Measurements from ENCODE around the gene RAB28. TPM values are rescaled to one million over a fixed set of nuclear protein-coding genes. Genes with fewer than 3 reads are reported as not detected.
"Not testable (repeated sequence)": the region's sequence is repeated elsewhere in the genome, so short reads cannot be mapped to it uniquely, and the experiment has no call there.

RAB28 gene
- total RNA-seq, 1 donor from 2014 or later = 18.8 TPM

DNA sequence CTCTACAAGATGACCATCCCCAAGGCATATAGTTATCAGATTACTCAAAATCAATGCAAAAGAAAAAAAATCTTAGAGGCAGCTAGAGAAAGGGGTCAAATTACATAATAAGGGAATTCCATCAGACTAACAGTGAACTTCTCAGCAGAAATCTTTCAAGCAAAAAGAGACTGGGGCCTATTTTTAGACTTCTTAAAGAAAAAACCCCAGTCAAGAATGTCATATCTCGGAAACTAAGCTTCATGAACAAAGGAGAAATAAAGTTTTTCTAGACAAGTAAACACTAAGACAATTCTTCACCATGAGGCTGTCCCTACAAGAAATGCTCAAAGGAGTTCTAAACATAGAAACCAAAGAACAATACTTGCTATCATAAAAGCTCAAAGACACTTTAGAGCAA is 51.7 kb downstream of the RAB28 start:
- Histone ChIP-seq H3K4me3 (ENCODE audit: low read length in 3 of 3) (no peak overlapping the region), H3K27ac (ENCODE audit: low read depth, low read length) (no peak overlapping the region), H3K9ac (ENCODE audit: low read depth in 1 of 3, low read length in 3 of 3) (no peak overlapping the region), H3K36me3 (ENCODE audit: control insufficient read depth in 3 of 3, insufficient read depth in 3 of 3, low read length in 3 of 3) (no peaks in the 10 kb centered on the region), H3K9me3 (ENCODE audit: control insufficient read depth in 3 of 3, low read length in 3 of 3) (no peaks in the 10 kb centered on the region), H3K27me3 (ENCODE audit: control insufficient read depth in 3 of 3, insufficient read depth in 3 of 3, low read length in 3 of 3) (no peaks in the 10 kb centered on the region), H3K4me1 (ENCODE audit: control insufficient read depth in 3 of 3, insufficient read depth in 3 of 3, low read length in 3 of 3) (no peaks in the 10 kb centered on the region)

DNA sequence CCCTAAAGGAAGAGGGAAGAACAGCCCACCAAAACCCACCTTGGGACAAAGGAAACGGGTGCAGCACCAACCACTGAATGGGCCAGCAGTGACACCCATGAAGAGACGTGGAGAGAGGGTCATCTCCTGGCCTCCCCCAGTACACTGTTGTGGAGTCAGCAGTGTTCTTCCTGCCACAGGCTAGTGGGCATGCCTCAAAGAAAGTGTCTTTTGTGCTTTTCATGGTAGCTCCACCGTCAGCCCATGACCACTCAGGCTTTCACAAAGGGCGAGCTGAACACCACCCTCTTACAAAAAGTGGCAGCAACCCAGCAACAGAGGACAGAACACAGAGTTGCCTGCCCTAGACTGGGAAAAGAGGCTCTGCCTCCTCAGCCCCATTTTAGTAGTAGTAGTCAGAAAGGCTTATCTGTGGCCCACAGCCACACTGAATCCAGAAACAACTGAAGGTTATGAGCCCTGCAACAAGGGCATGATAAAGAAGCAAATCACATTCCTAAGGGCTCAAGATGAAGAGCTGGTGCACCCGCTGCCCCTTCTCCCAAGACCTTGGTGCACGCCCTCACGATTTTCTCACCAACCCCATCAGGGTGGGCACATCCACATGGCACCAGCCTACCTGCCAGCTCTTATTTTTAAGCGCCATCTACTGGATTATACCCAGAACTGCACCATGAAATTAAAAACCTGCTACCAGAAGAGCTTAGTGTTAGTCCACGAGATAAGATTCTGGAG is 53.1 kb downstream of the RAB28 start:
- Histone ChIP-seq H3K27ac (ENCODE audit: low read depth, low read length) (no peak overlapping the region), H3K9me3 (ENCODE audit: control insufficient read depth in 3 of 3, low read length in 3 of 3) (no peaks in the 10 kb centered on the region), H3K9ac (ENCODE audit: low read depth in 1 of 3, low read length in 3 of 3) (no peak overlapping the region), H3K4me3 (ENCODE audit: low read length in 3 of 3) (no peak overlapping the region), H3K36me3 (ENCODE audit: control insufficient read depth in 3 of 3, insufficient read depth in 3 of 3, low read length in 3 of 3) (no peaks in the 10 kb centered on the region), H3K4me1 (ENCODE audit: control insufficient read depth in 3 of 3, insufficient read depth in 3 of 3, low read length in 3 of 3) (no peaks in the 10 kb centered on the region), H3K27me3 (ENCODE audit: control insufficient read depth in 3 of 3, insufficient read depth in 3 of 3, low read length in 3 of 3) (no peaks in the 10 kb centered on the region)

DNA sequence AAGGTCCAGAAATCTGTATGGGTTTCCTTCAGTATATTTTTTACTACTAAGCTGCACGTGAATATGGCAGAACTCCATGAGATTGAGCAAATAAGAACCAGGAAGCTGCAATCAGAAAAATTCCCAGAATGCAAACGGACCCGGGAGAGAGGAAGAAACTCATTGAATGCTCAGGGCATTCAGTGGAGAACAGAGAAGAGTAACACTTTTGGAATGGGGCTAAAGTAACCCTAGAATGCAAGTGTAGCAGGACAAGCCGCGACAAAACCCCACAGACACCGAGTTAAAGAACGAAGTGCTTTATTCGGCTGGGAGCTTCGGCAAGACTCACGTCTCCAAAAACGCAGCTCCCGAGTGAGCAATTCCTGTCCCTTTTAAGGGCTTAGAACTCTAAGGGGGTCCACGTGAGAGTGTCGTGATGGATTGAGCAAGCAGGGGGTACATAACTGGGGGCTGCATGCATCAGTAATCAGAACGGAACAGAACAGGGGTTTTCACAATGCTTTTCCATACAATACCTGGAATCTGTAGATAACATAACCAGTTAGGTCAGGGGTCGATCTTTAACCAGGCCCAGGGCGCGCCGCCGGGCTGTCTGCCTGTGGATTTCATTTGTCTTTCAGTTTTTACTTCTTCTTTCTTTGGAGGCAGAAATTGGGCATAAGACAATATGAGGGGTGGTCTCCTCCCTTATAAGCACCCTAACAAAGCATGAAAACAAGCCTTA is 56.4 kb downstream of the RAB28 start:
- Histone ChIP-seq H3K9me3 (ENCODE audit: control insufficient read depth in 3 of 3, low read length in 3 of 3) (no peaks in the 10 kb centered on the region), H3K27ac (ENCODE audit: low read depth, low read length) (no peak overlapping the region), H3K4me1 (ENCODE audit: control insufficient read depth in 3 of 3, insufficient read depth in 3 of 3, low read length in 3 of 3) (no peaks in the 10 kb centered on the region), H3K36me3 (ENCODE audit: control insufficient read depth in 3 of 3, insufficient read depth in 3 of 3, low read length in 3 of 3) (peaks cover 0 to 3% (median 0%) of the 10 kb centered on the region in 3 donors), H3K4me3 (ENCODE audit: low read length in 3 of 3) (no peak overlapping the region), H3K27me3 (ENCODE audit: control insufficient read depth in 3 of 3, insufficient read depth in 3 of 3, low read length in 3 of 3) (no peaks in the 10 kb centered on the region), H3K9ac (ENCODE audit: low read depth in 1 of 3, low read length in 3 of 3) (no peak overlapping the region)

DNA sequence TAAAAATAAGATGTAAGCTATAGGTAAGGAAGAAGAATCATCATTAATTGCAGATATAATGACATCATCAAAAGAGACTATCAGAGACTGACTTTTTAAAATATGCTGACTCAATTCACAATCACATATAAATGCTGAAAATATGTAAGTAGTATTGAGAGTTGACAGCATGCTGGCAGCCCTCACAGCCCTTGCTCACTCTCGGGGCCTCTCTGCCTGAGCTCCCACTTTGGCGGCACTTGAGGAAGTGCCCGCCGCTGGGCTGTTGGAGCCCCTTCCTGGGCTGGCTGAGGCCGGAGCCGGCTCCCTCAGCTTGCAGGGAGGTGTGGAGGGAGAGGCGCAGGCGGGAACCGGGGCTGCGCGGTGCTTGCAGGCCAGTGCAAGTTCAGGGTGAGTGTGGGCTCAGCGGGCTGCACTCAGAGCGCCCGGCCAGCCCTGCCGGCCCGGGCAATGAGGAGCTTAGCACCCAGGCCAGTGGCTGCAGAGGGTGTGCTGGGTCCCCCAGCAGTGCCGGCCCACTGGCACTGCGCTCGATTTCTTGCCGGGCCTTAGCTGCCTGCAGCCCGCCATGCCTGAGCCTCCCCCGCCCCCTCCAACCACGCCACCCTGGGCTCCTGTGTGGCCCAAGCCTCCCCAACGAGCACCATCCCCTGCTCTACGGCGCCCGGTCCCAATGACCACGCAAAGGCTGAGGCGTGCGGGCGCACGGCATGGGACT is 68.9 kb downstream of the RAB28 start:
- no peaks in the 10 kb centered on the region for H3K27me3 ChIP-seq (ENCODE audit: control insufficient read depth in 3 of 3, insufficient read depth in 3 of 3, low read length in 3 of 3)

DNA sequence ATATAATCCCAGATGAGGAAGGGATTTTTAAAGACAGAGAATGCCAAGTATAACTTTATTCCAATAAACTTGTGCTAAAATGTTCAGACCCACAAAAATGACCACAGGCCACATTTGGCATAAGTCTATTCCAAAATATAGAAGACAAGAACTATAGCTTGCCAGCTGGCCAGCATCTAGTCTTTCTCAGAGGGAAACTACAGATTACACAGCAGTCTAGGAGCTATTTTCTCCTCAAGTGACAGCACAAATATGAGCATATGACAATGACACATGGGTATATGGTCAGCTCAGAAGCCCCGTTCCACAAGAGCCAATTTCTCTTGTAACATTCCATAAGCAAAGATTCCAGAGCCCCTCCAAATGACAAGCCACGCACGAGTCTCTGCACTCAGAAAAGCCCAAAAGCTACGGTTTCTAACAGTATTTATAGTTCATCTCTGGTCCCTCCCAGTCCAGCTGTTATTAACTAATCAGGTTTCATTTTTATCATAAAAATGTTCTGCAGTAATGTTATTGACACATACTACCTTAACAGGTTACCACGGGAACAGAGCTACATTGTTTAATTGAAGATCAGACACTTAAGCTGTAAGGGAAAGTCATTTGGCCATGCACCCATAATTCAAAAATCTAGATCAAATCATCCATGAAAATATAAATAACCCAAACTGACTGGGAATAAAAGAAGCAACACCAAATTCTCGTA is 70.3 kb downstream of the RAB28 start:
- H3K36me3 ChIP-seq (ENCODE audit: control insufficient read depth in 3 of 3, insufficient read depth in 3 of 3, low read length in 3 of 3) = peaks cover 0 to 2% (median 0%) of the 10 kb centered on the region in 3 donors
- no peak overlapping the region for H3K4me3 ChIP-seq (ENCODE audit: low read length in 3 of 3)
- H3K27me3 ChIP-seq (ENCODE audit: control insufficient read depth in 3 of 3, insufficient read depth in 3 of 3, low read length in 3 of 3) = no peaks in the 10 kb centered on the region
- H3K9me3 ChIP-seq (ENCODE audit: control insufficient read depth in 3 of 3, low read length in 3 of 3) = no peaks in the 10 kb centered on the region
- no peak overlapping the region for H3K27ac ChIP-seq (ENCODE audit: low read depth, low read length)
- peaks cover 4 to 5% (median 5%) of the 10 kb centered on the region in 3 donors for H3K4me1 ChIP-seq (ENCODE audit: control insufficient read depth in 3 of 3, insufficient read depth in 3 of 3, low read length in 3 of 3)
- peak overlapping the region in 1 of 3 donors; percentile 25 for H3K9ac ChIP-seq (ENCODE audit: low read depth in 1 of 3, low read length in 3 of 3)

More for the DNA sequence above, 68.9 kb downstream of the RAB28 start:
- H3K9me3 ChIP-seq (ENCODE audit: control insufficient read depth in 3 of 3, low read length in 3 of 3) = no peaks in the 10 kb centered on the region
- no peak overlapping the region for H3K4me3 ChIP-seq (ENCODE audit: low read length in 3 of 3)
- H3K36me3 ChIP-seq (ENCODE audit: control insufficient read depth in 3 of 3, insufficient read depth in 3 of 3, low read length in 3 of 3) = no peaks in the 10 kb centered on the region
- H3K9ac ChIP-seq (ENCODE audit: low read depth in 1 of 3, low read length in 3 of 3) = no peak overlapping the region
- no peak overlapping the region for H3K27ac ChIP-seq (ENCODE audit: low read depth, low read length)
- H3K4me1 ChIP-seq (ENCODE audit: control insufficient read depth in 3 of 3, insufficient read depth in 3 of 3, low read length in 3 of 3) = peaks cover 4 to 5% (median 5%) of the 10 kb centered on the region in 3 donors

DNA sequence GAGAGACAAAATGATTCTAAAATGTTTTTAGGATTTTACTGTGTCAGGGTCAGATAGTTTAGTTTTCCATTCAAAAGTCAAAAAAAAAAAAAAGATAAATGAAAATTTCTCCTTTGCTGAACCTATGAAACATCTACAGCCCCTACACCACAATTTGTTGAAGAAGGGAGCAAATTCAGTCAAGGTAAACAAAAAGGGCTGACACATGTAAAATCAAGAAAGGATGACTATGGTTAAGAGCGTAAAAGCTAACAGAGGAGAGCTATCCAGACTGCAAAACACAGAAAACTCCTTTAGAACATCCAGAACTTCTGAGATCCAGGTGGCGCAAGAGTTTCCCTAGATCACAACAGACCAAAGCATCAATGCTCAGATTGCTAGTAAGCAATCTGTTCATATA is 72.2 kb downstream of the RAB28 start:
- H3K27ac ChIP-seq (ENCODE audit: low read depth, low read length) = no peak overlapping the region

DNA sequence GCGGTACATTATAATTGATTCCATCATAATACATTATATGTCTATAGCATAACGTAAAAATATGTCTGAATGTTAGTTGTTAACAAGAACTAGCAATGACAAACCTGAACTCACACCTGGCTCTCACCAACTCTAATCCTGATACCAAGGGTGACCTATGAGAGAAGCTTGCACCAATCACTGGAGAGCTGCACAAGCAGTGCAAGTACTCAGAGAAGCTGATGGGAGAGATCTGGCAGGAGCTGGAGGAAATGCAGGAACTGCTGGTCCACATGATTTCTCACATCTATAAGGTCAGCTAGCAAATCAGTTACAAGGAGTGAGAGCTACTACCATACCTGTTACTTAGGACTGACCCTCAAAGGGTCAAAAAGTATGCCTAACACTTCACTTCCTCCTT is 74.8 kb downstream of the RAB28 start:
- H3K4me3 ChIP-seq (ENCODE audit: low read length in 3 of 3) = no peak overlapping the region
- no peak overlapping the region for H3K9ac ChIP-seq (ENCODE audit: low read depth in 1 of 3, low read length in 3 of 3)
- peaks cover 0 to 2% (median 0%) of the 10 kb centered on the region in 3 donors for H3K36me3 ChIP-seq (ENCODE audit: control insufficient read depth in 3 of 3, insufficient read depth in 3 of 3, low read length in 3 of 3)
- peaks cover 4 to 5% (median 5%) of the 10 kb centered on the region in 3 donors for H3K4me1 ChIP-seq (ENCODE audit: control insufficient read depth in 3 of 3, insufficient read depth in 3 of 3, low read length in 3 of 3)
- H3K9me3 ChIP-seq (ENCODE audit: control insufficient read depth in 3 of 3, low read length in 3 of 3) = no peaks in the 10 kb centered on the region
- no peak overlapping the region for H3K27ac ChIP-seq (ENCODE audit: low read depth, low read length)
- no peaks in the 10 kb centered on the region for H3K27me3 ChIP-seq (ENCODE audit: control insufficient read depth in 3 of 3, insufficient read depth in 3 of 3, low read length in 3 of 3)

More for the DNA sequence above, 72.2 kb downstream of the RAB28 start:
- Histone ChIP-seq H3K9me3 (ENCODE audit: control insufficient read depth in 3 of 3, low read length in 3 of 3) (no peaks in the 10 kb centered on the region), H3K36me3 (ENCODE audit: control insufficient read depth in 3 of 3, insufficient read depth in 3 of 3, low read length in 3 of 3) (peaks cover 0 to 2% (median 0%) of the 10 kb centered on the region in 3 donors), H3K4me1 (ENCODE audit: control insufficient read depth in 3 of 3, insufficient read depth in 3 of 3, low read length in 3 of 3) (peaks cover 4 to 5% (median 5%) of the 10 kb centered on the region in 3 donors), H3K4me3 (ENCODE audit: low read length in 3 of 3) (no peak overlapping the region), H3K27me3 (ENCODE audit: control insufficient read depth in 3 of 3, insufficient read depth in 3 of 3, low read length in 3 of 3) (no peaks in the 10 kb centered on the region), H3K9ac (ENCODE audit: low read depth in 1 of 3, low read length in 3 of 3) (no peak overlapping the region)

DNA sequence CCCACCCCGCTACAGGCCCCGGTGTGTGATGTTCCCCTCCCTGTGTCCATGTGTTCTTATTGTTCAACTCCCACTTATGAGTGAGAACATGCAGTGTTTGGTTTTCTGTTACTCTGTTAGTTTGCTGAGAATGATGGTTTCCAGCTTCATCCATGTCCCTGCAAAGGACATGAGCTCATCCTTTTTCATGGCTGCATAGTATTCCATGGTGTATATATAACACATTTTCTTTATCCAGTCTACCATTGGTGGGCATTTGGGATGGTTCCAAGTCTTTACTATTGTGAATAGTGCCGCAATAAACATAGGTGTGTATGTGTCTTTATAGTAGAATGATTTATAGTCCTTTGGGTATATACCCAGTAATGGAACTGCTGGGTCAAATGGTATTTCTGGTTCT is 78.0 kb downstream of the RAB28 start:
- H3K4me3 ChIP-seq (ENCODE audit: low read length in 3 of 3); H3K9ac ChIP-seq (ENCODE audit: low read depth in 1 of 3, low read length in 3 of 3); H3K9me3 ChIP-seq (ENCODE audit: control insufficient read depth in 3 of 3, low read length in 3 of 3); H3K36me3 ChIP-seq (ENCODE audit: control insufficient read depth in 3 of 3, insufficient read depth in 3 of 3, low read length in 3 of 3); H3K4me1 ChIP-seq (ENCODE audit: control insufficient read depth in 3 of 3, insufficient read depth in 3 of 3, low read length in 3 of 3); H3K27ac ChIP-seq (ENCODE audit: low read depth, low read length); H3K27me3 ChIP-seq (ENCODE audit: control insufficient read depth in 3 of 3, insufficient read depth in 3 of 3, low read length in 3 of 3): not testable (repeated sequence)

DNA sequence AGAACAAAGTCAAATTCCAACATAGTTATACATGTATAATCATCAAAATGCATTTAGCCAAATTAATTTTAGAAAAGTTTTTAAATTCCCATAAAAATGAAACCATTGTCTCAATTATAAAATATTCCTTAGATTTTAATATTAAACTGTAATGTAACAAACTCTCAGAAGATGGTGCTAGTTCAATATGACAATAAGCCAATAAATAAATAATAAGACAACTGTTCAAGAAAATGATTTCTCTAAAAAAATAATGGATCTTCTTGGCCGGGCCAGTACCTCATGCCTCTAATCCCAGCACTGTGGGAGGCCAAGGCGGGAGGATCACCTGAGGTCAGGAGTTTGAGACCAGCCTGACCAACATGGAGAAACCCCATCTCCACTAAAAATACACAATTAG is 80.3 kb downstream of the RAB28 start:
- Histone ChIP-seq H3K27ac (ENCODE audit: low read depth, low read length) (no peak overlapping the region), H3K36me3 (ENCODE audit: control insufficient read depth in 3 of 3, insufficient read depth in 3 of 3, low read length in 3 of 3) (no peaks in the 10 kb centered on the region), H3K9me3 (ENCODE audit: control insufficient read depth in 3 of 3, low read length in 3 of 3) (no peaks in the 10 kb centered on the region), H3K27me3 (ENCODE audit: control insufficient read depth in 3 of 3, insufficient read depth in 3 of 3, low read length in 3 of 3) (no peaks in the 10 kb centered on the region), H3K4me3 (ENCODE audit: low read length in 3 of 3) (no peak overlapping the region), H3K9ac (ENCODE audit: low read depth in 1 of 3, low read length in 3 of 3) (no peak overlapping the region), H3K4me1 (ENCODE audit: control insufficient read depth in 3 of 3, insufficient read depth in 3 of 3, low read length in 3 of 3) (no peaks in the 10 kb centered on the region)
